HCEC 1CT (cell line): ENCODE data around the gene ZNF267.
"Not testable (repeated sequence)": the region's sequence is repeated elsewhere in the genome, so short reads cannot be mapped to it uniquely, and the experiment has no call there.

Experiments used
- DNase-seq: peaks from one replicate; pipeline ENCODE4 v3.0.0-alpha.2; 2017

The ZNF267 gene

DNA sequence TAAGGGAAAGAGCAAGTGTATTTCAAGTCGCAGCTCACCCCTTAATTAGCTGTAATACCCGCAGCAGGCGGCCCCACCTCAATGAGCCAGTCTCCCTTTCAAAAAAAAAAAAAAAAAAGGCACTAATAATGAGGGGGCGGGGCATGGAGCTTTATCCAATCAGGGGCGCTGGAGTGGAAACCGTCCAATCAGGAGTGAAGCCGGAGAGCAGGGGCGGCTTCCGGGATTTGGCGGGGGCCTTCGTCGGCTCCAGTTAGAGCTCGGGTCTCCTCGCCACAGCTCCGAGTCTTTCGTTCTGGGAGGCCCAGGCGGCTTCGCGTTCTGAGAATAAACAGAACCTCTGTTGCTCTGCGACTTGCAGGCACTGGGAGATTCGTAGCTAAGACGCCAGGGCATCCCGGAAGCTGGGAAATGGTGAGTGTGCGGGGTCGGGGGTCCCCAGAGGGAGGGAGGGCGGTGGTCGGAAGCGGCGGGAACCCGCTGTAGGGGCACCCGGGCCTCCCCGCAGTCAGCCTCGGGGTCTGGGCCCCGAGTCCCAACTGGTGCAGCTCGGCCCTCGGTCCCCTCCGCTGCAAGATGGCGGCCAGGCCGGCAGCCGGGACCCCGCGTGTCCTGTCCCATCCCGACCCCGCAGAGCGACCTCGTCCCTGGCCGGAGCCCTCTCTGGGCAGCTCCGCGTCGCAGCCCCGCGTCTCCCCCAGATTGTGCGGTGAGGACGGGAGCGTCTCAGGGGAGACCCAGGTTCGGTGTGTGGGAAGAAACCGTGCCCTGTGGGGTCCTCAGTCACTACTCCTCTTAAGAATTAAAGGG is at the start of gene ZNF267:
Gene ZNF267, plus strand, starts transcription at position 252 of the 810 bp plus-strand sequence. Its CDS starts 160 bp downstream, at position 412.
- DNase-seq, result peak; percentile 85

DNA sequence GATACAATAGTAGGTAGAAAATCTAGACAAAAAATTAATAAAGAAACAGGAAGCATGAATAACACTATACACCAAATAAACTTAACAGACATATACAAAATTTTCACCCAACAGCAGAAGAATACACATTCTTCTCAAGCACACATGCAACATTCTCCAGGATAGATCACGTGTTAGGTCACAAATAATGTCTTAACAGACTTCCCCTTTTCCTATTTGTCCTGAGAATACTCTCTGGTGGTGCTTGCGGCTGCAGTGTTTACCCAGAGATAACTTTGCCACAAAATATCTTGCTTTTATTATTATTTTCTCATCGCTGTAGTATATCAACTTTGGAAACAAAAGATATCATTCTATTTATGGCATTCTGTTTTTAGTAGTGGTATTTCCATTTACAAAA is 40.6 kb upstream of the ZNF267 start:
- no peak for DNase-seq

DNA sequence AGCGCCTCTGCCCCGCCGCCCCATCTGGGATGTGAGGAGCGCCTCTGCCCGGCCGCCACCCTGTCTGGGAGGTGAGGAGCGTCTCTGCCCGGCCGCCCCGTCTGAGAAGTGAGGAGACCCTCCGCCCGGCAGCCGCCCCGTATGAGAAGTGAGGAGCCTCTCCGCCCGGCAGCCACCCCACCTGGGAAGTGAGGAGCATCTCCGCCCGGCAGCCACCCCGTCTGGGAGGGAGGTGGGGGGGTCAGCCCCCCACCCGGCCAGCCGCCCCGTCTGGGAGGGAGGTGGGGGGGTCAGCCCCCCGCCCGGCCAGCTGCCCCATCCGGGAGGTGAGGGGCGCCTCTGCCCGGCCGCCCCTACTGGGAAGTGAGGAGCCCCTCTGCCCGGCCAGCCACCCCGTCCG is 37.2 kb upstream of the ZNF267 start:
- DNase-seq, result not testable (repeated sequence)

DNA sequence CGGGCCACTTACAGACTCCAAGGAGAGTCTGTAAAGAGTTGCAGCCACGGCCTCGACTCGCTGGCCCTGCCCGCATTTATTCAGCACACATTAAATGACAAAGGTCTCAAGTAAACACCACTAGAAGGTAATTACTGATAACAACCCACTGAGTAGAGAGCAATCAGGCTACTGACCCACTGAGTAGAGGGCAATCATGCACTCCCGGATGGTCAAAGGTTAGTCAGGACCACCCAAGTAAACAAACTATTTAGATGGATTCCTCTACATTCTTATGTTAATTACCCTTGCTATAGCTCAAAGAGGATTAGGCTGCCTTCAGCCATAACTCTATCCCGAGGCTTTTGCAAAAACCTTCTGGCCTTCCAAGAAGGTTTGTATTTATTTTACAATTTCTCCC is 30.7 kb upstream of the ZNF267 start:
- no peak for DNase-seq

DNA sequence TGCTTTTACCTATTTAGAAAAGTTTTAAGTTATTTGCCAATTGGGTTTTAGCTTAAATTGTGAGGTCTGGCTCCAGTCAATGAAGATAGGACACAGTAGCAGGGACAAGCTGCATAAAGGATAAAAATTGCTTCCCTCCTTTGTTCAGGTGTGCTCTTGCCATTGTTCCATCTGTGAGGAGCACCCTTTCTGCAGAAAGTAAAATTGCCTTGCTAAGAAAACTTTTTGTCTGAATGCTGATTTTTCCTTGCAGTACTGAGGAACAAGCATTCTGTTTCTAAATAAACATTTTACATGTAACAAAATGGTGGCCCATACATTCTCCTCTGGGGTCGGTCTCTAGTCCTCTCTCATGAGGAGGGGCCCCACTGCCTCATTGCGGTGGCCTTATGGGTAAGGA is 25.0 kb upstream of the ZNF267 start:
- not testable (repeated sequence) for DNase-seq

DNA sequence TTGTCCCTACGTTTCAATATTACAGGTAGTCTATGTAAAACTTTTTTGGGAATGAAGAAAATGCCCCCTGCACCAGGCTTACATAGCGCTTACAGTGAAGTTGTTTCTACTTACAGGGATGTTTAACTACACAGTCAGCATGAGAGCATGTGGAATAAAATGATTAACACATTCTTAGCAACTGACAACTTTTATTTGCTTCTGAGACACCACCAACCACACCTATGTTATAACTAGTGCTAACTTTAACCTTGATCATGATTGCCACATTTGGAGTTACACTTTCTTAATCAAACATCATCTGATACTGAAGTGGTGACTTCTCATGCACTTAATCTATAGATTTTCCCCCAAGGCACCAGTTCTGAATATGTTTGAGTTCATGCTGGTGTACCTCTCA is 20.3 kb upstream of the ZNF267 start:
- no peak for DNase-seq

DNA sequence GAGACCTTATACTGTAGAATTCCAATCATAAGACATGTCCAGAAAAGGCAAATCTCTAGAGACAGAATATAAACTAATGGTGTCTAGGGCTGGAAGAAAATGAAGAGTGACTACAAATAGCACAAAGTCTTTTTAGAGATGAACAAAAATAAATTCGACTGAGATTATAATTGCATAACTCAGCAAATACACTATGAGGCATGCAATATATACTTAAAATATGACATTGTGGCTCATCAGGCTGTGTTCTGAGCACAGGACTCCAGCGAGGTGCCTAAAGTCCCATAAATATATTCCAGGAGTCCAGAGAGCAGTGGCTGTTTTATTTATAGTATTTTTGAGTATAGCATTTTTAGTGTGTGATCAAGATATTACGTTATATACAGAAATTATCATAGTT is 13.1 kb upstream of the ZNF267 start:
- DNase-seq, result no peak

DNA sequence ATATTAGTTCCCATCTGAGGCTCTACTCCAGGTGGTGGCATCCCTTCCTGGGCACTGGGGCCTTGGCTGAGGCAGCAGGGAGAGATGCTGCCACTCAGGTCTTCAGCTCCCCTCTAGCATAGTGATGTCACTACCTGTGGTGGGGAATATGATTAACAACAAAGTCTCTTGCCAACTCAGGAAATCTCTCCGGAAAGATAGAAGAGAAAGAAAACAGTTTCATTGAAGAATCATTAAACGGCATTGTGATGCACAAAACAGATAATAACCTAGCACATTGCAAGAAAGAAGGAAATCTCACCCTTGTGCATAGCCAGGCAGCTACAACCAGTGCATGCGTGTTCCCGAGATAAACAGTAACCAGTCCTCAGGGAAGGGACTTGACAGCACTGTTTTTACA is 12.2 kb upstream of the ZNF267 start:
- no peak for DNase-seq

DNA sequence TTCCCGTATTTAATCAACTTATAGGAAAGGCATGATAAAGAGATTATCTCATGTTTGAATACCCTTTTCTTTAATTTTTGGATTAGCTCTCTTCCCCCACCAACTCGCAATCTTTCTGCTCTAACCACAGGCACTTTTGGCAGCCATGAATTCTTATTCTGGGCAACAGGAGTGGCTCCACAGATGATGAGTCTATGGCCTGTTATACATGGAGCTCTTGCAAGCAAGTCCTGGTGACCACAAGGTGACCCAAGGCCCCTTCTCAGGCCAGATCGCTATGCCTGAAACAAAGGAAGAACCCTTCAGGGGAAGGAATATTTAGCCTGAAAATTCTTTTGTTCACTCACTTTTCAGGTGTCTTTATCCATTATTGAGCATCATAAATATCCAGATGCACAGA is 10.8 kb upstream of the ZNF267 start:
- no peak for DNase-seq

DNA sequence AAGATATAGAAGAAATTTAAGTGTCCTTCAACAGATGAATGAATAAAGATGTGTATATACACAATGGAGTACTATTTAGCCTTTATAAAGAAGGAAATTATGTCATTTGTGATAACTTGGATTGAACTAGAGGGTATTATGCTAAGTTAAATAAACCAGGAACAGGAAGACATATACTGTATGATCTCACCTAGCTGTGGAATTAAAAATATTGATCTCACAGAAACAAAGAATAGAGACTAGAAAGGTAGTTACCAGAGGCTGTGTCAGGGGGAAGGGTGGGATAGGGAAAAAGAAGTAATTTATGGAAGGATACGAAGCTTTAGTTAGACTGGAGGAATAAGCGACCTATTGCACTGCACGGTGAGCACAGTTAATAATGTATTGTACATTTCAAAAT is 5.4 kb upstream of the ZNF267 start:
- DNase-seq, result no peak

DNA sequence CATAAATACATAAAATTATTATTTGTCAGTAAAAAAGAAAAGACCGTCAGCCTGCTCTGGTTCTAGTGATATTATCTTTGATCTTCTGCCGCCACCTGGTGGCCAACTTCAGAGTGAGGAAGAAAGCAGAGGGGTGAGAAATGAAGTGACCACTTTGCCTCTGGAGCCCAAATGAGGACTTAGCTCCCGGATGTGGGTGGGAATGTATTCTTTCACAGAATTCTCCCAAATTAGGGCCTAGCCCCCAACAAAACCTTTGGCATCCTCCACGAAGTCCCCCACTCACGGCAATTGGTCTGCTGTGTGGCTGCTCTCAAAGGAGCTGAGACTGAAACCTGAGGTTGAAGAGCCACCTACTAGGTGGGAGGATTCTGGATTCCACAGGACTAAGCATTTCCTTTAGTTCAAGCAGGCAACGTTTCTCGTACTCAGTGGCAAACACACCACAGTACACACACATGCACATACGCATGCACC is 4.9 kb upstream of the ZNF267 start:
- DNase-seq, result peak; percentile 63

DNA sequence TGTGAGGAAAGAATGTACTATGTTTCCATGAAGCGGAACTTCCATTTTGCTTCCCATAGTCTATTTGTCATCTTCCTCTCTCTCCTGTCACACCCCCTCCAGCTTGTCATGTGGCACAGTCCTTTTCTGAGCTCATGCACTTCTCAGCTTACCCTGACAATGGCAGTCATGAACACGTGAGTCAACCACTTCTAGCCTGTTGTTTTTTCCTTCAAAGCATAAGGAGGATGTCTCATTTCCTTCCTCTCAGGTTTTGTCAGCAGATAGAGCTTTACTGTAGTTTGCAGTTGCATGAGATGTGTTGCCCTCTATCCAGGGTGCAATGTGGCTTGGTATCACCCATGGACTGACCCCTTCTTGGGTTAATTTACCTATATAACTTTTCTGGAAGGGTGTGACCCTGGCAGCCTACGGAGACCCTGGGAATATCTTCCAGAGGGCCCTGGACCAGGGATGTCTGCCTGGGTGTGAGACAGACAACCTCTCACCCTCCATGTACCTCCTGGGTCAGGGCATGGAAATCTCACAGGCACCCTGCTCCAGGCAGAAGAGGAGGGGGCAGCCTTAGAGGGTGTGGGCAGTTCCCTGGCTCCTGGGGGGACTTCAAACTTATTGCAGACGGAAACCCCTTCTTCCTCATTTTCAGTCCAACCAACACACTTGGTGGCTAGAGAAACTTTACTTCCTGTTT is 4.0 kb upstream of the ZNF267 start:
- peak; percentile 83 for DNase-seq

DNA sequence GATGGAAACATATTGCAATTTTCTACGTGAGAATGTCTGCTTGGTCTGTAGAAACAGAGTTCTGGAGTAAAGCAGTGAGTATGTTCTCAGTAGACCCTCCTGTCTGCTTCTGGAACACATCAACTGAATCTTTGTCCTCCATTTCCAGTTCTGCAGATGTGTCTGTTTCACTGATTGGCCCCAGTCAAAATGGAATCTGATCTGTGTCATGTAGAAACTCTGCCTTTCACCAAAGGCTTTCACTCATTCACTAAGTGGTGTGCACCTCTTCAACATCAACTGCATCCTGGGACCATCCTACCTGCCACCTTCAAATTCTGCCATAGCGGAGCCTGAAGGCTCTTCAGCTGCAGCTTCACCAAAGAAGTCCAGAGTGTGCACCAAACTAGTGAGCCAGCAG is 2.8 kb upstream of the ZNF267 start:
- no peak for DNase-seq

DNA sequence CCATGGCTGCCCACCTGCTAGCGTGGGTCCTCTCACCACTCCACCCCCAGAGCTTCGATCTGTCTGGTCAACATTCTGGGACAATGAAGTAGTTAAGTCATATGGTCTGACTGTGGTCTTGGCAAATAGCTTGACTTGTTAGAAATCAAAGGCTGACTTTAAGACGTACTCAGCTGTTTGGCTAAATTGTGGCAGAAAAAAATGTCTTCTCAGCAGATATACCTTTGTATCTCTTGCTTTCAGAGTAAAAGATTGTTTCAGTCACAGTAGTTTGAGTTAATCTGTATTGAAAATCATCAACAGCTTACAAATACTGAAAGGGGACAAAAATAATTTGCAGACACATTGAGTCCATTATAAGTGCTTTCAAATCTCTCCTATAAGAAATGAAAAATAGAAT is 2.1 kb upstream of the ZNF267 start:
- no peak for DNase-seq

DNA sequence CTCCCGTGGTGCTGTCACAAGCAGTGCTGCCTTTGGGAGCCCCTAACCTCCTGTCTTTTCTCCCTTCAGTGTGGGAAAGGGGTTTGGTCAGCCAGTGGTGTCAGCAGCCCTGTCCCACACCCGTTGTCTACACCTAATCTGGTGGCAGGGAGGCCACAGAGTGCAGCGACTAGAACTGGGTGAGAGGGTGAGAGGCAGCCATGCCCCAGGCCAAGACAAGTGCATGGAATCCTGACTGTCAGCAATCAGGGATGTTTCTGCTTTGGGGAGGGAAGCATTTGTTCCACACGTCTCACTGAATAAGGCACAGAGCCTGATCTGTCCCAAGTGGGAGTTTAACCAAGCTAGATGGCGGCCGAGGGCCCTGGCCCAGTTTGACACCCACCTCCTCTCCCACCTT is 1.4 kb upstream of the ZNF267 start:
- DNase-seq, result no peak

DNA sequence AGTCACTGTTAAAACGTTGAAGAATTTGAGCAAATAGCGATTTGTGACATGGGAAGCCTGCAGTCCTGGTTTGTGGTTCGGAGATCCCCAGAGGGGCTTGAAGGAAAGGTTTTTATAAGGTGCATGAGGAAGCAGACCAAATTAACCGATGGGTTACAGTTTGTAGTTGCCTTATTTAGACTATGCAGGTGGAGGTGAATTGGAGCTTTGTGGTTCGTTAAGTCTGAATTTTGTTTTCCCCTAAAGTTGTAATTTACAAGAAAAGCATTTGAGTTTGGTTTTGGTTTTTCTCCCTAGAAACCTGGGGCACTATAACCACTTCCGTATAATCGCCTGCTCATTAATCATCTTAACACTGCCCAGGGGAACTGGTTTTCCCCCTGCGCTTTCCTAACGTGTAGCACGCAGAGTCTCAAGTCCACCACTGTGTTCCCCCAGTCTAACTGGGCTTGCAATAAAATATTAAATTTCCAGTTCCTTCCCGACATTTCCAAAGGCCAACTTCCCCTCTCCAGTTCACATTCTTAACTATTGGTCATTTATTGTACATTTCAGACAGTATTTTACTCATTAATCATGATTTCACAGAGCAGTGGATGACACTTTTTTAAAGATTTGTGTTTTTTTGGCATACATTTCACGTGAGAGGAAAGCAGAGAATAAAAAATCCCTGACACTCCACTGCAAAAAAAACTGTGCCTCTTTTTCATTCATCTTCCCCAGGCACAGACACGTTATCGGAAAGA is 932 bp downstream of the ZNF267 start:
- peak; percentile 36 for DNase-seq

DNA sequence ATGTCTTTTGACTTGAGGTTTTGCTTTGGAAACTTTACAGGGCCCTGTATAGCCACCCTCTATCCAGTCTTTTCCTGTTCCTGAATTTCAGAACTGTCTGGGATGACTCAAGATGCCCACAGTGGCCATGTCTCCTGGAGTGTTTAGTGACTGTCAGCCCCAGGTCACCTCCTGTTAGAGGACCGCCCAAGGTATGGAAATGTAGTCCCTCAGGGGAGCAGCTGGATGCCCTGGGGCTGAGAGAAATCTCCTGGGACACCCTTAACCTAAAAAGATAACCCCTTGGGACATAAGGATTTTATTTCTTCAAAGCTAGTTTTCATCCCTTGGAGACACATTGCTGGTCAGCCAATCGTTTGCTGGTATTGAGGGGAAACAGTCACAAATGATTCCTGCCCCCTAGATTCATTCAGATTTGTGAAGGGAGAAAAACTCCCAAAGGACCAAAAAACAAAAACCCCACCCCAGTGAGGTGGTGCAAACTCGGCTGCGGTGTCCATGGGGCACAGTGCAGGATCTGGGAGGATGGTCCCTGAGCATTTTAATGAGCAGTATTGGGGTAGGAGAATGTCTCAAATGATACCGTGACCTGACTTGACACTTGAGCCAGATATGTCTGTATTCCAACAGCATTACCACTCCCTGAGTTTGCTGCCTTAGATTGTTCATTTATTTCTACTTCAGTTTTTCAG is 1.7 kb downstream of the ZNF267 start:
- DNase-seq, result no peak

DNA sequence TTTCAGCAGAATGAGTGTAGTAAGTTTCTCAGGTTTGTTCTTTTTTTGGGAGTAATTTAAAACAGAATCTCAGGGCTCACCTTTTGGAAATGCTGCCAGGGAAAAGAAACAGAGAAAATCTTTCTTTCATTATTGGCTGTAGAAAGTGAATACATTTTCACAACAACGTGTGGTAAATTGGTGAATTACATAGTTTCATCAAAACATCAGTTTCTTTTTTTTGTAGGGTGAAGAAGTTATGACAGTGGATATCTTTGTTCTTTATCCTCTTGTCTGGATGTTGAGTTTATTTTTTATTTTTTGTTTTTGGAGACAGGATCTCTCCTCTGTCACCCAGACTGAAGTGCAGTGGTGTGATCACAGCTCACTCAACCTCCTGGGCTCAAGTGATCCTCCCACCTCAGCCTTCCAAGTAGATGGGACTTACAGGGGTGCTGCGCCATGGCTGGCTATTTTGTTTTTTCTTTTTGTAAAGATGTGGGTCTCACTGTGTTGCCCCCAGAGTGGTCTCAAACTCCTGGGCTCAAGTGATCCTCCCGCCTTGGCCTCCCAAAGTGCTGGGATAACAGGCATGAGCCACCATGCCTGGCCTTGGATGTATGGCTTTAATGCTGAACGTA is 2.4 kb downstream of the ZNF267 start:
- no peak for DNase-seq

DNA sequence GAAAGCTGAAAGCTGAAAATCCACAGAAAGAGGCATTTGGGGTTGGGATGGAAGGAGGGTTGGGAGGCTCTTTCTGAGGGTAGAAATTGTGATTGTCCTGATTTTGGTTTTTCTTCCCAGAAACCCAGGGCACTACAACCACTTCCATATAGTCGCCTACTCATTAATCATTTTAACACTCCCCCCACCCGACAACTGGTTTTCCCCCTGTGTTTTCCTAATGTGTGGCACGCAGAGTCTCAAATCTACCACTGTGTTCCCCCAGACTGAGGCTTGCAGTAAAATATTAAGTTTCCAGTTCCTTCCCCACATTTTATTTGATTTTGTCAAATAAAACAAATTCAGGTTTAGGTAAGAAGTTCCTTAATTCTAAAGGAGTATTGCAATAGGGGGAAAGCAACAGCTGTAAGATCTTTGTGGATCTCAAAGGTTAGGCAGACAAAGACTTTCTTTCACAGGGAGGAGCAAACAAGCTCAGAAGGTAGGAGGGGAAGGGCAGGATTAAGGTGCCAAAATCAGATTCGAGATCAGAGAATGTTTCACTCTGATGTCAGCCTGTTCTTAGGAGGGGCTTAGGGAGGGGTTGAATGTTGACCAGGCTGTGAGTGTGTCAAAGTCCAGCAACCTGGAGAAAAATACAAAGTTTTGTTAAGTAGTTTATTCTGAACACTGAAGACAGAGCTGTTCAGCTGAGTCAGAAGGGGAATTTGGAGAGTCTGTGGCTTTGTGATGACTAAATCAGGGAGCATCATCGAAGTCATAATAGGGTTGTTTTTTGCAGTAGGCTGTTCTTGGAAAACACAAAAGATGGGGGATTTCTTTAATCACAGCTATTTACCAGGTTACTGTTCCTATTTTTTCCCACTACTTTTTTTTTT is 3.6 kb downstream of the ZNF267 start:
- DNase-seq, result peak; percentile 92

DNA sequence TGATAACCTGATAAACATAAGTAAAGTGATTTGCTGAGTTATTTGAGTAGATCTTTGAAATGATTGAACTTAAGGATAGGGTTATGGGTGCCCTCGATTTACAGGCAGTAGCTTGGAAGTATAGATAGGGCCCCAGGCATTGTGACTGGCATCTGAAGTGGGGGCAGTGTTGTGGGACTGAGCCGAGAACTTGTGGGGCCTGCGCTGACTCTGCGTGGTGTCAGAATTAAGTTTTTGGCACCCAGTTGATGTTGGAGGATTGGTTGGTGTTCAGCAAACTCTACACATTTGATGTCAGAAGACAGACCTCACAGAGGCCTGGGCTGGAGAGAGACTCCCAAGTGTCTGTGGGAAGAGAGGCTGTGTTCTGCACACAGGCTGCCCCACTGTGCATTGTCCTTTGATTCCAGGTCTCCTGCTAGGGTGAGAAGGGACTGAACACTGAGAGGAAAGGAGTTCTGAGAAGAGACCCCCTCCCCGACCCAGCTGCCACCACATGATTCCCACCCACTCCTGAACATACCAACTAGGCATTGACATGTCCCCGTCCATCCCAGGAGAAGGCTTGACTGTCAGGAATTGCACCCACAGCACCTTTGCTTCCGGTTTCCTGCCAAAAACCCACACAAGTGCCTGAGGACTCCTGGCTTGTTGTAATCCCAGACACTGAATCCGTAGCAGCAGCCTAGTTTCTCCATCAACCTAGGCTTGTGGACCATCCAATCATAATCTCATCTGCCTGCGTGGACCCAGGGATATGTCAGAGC is 4.5 kb downstream of the ZNF267 start:
- no peak for DNase-seq

DNA sequence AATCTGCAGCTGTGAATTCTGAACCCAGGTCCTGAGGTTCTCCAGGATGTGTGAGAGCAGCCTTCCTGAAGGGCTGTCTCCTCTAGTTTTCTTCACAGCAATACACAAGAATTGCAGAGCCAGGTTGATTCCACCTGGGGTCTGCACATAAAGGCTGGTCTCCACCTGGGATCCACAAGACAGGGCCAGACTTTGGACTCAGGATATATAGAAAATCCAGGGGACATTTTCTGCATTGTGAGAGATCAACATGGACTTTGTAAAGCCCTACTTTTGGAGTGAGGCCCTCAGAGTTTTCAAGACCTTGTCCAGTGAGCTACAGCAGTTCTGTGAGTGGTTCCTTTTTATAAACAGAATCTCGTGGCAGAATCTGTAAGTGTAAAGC is 6.3 kb downstream of the ZNF267 start:
- DNase-seq, result no peak
